Caco-2 (cell line): ENCODE results near the gene MRPL40. TPM values are rescaled to one million over a fixed set of nuclear protein-coding genes. Genes with fewer than 3 reads are reported as not detected.
"Not testable (repeated sequence)": the region's sequence is repeated elsewhere in the genome, so short reads cannot be mapped to it uniquely, and the experiment has no call there.

Source experiments
- BruUV-seq: library from RNA; stranded (reverse); fragments of 400-500 nt; replicated peaks from 2 replicates; lab custom pipeline; 2021; lab: Mats Ljungman, UMichigan
- CTCF ChIA-PET: fragments of 300-600 bp; sonication (Branson Sonifier 250); formaldehyde crosslinking; loops from one replicate; lab custom pipeline; 2022; ENCODE audit warnings: antibody characterized with exemption; lab: Charles Lee
- POLR2A ChIA-PET: fragments of 300-600 bp; sonication (Branson Sonifier 250); formaldehyde crosslinking; loops from one replicate; lab custom pipeline; 2022; ENCODE audit warnings: antibody characterized with exemption; lab: Charles Lee
- DNase-seq, 2 experiments: peaks; one replicate each; pipeline versions ENCODE4 v3.0.0 to v3.0.0-alpha.2; 2020 to 2022
- H3K27me3 ChIP-seq: replicated peaks from 2 replicates; pipeline ENCODE4 v1.6.0; 2011; ENCODE audit warnings: low read length; ENCODE audit not compliant: control insufficient read depth, insufficient read depth
- H3K36me3 ChIP-seq: 2 replicates; pipeline ENCODE4 v1.5.1; 2011; ENCODE audit warnings: low read length; ENCODE audit not compliant: control insufficient read depth, insufficient read depth
- H3K4me1 ChIP-seq: fragments of 250-450 bp; sonication (Bioruptor Pico); 2 replicates; pipeline ENCODE4 v1.5.1; 2020; ENCODE audit warnings: mild to moderate bottlenecking
- H3K4me3 ChIP-seq: 2 replicates; pipeline ENCODE4 v1.5.1; 2011; ENCODE audit warnings: low read depth, mild to moderate bottlenecking, control low read depth, low read length
- H3K9me3 ChIP-seq: fragments of 250-450 bp; sonication (Bioruptor Pico); 2 replicates; pipeline ENCODE4 v1.5.1; 2020; ENCODE audit warnings: mild to moderate bottlenecking, moderate library complexity
- H3K27ac Mint-ChIP-seq: one replicate; pipeline ENCODE4 v1.8.0; 2022; ENCODE audit warnings: mixed read lengths; ENCODE audit not compliant: unreplicated experiment
- H3K27me3 Mint-ChIP-seq: one replicate; pipeline ENCODE4 v1.8.0; 2022; ENCODE audit warnings: mixed read lengths; ENCODE audit not compliant: insufficient read depth, unreplicated experiment
- H3K36me3 Mint-ChIP-seq: one replicate; pipeline ENCODE4 v1.8.0; 2022; ENCODE audit warnings: mild to moderate bottlenecking, mixed read lengths; ENCODE audit not compliant: insufficient read depth, unreplicated experiment
- H3K4me1 Mint-ChIP-seq: one replicate; pipeline ENCODE4 v1.8.0; 2022; ENCODE audit warnings: low read depth, mixed read lengths; ENCODE audit not compliant: unreplicated experiment
- H3K4me3 Mint-ChIP-seq: one replicate; pipeline ENCODE4 v1.8.0; 2022; ENCODE audit warnings: mild to moderate bottlenecking, moderate library complexity, mixed read lengths; ENCODE audit not compliant: unreplicated experiment
- H3K9me3 Mint-ChIP-seq: one replicate; pipeline ENCODE4 v1.8.0; 2022; ENCODE audit warnings: mixed read lengths; ENCODE audit not compliant: unreplicated experiment
- intact Hi-C: fragments of 100-400 bp; cut with micrococcal nuclease; formaldehyde crosslinking; loops from one replicate; pipeline ENCODE4 v1.10.0; 2022; ENCODE audit not compliant: unreplicated experiment
- total RNA-seq: library from RNA; stranded (reverse); gene quantifications from 2 replicates; pipeline ENCODE4 v1.2.3, GENCODE V29; 2022
- TF ChIP-seq, protein P1 (sequence below), 2 experiments: fragments of 200-600 bp in 1 of 2; IDR thresholded peaks; 1 replicate in 1 of 2; 2 replicates in 1 of 2; pipeline versions ENCODE4 v1.5.1 to v1.8.0; 2011 to 2022; ENCODE audit warnings: antibody characterized with exemption in 1 of 2, control low read depth in 1 of 2, inconsistent platforms in 1 of 2, low read depth in 1 of 2, low read length in 1 of 2, mild to moderate bottlenecking in 1 of 2, moderate library complexity in 1 of 2; ENCODE audit not compliant: insufficient read depth in 1 of 2, severe bottlenecking in 1 of 2, unreplicated experiment in 1 of 2

Gene MRPL40
- total RNA-seq, 1 experiment from 2014 or later = 42.7 TPM

DNA sequence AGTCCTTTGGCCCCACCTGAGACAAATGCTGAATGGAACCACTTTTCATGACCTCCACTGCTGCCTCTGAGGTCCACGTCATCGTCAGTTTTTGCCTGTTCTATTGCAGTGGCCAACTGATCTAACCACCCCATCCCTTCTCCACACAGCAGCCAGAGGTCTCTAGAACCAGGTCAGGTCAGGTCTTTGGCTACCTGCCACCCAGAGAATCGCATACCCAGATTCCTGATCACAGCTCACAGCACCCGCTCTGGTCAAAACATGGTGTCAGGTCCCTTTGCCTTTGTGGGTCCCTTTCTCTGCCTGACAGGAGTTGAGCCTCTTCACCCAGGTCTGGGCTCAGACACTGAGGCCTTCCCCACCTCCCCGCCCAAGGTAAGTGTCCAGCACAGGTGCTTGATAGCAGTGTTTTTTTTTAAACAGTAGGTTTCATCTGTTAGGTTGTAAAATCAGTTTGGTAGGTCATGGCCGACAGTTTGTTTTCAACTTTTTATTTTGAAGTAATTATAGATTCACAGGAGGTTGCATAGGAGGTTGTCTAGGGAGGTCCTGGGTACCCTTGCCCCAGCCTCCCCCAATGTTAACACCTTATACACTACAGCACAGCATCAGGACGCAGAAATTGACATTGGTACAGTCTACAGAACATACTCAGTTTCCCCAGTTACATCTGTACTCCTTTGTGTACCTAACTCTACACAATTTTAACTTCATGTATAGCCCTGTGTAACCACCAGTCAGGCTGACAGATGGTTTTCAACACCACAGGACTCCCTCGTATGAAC is 8.3 kb downstream of the MRPL40 start:
- intact Hi-C loops = no loop called here
- Histone ChIP-seq H3K36me3 (peaks cover 2% of the 10 kb centered on the region; the same call in 1 of the 2 replicates), H3K27me3 (no peaks in the 10 kb centered on the region), H3K4me1 (no peaks in the 10 kb centered on the region), H3K4me3 (no peak overlapping the region), H3K9me3 (no peaks in the 10 kb centered on the region)
- H3K27ac Mint-ChIP-seq = no peak overlapping the region
- TF ChIP-seq, protein P1, sequence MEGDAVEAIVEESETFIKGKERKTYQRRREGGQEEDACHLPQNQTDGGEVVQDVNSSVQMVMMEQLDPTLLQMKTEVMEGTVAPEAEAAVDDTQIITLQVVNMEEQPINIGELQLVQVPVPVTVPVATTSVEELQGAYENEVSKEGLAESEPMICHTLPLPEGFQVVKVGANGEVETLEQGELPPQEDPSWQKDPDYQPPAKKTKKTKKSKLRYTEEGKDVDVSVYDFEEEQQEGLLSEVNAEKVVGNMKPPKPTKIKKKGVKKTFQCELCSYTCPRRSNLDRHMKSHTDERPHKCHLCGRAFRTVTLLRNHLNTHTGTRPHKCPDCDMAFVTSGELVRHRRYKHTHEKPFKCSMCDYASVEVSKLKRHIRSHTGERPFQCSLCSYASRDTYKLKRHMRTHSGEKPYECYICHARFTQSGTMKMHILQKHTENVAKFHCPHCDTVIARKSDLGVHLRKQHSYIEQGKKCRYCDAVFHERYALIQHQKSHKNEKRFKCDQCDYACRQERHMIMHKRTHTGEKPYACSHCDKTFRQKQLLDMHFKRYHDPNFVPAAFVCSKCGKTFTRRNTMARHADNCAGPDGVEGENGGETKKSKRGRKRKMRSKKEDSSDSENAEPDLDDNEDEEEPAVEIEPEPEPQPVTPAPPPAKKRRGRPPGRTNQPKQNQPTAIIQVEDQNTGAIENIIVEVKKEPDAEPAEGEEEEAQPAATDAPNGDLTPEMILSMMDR (IDR thresholded peaks at IDR 0.05; ENCODE audit: insufficient read depth in 1 of 2, low read depth in 1 of 2, low read length in 1 of 2, severe bottlenecking in 1 of 2, unreplicated experiment in 1 of 2) = no peak
- H3K4me1 Mint-ChIP-seq = no peaks in the 10 kb centered on the region
- ChIA-PET POLR2A (no interaction called here), CTCF (no interaction called here)
- H3K9me3 Mint-ChIP-seq = no peaks in the 10 kb centered on the region
- DNase-seq = no peak
- H3K4me3 Mint-ChIP-seq = no peak overlapping the region
- no peaks in the 10 kb centered on the region for H3K27me3 Mint-ChIP-seq
- no TSS peak for BruUV-seq
- H3K36me3 Mint-ChIP-seq = peaks cover 39% of the 10 kb centered on the region

DNA sequence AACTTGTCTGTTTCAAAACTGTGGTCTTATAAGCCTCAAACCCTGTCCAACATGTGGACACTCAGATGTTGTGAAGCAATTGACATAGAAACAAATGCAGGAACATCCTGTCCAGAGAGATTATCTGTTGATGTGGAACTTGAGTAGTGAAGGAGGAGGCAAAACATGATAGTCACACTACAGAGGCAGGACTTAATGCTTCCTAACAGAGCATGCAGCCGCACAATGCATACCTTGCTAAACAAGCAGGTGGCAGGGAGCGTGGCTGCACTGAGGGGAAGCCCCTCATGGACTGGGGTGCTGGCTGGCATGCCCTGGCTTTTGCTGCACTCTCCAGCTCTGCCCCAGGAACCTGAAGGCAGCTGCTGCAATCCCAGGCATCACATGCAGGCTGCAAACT is 9.8 kb downstream of the MRPL40 start:
- ChIA-PET CTCF (no interaction called here), POLR2A (no interaction called here)
- intact Hi-C loops = no loop called here

DNA sequence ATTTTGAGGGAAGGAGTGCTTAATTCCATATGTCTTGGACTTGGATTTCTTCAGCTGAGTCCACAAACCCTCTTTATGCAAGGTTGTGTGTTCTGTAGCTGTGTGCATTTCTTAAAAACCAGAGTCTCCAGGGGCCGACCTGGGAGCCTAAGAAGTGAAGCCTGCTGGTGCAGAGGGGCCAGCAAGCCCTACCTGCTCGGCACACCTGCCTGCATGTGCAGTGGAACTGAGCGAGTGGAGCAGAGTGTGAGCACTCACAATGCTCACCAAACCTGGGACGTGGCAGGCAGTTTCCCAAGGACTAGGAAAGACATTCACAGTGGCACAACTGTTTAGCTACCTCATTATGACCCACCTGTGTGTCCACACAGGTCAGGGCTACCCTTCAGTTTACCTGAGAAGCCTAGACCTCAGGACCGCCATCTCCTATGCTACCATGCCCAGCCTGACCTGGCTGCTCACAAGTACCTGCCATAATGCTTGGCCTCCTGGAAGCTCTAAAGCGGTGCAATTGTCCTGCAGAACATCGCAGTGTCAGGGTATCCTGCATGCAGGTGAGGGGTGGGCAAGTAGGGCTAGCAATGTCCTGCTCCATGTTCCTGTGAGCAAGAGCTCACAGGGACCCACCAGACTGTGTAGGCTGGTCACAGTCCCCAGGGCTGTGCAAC is 11.3 kb downstream of the MRPL40 start:
- DNase-seq = no peak
- H3K27ac Mint-ChIP-seq = no peak overlapping the region
- peaks cover 17% of the 10 kb centered on the region for H3K4me1 Mint-ChIP-seq
- Histone ChIP-seq H3K27me3 (no peaks in the 10 kb centered on the region), H3K4me1 (no peaks in the 10 kb centered on the region), H3K4me3 (no peak overlapping the region), H3K9me3 (no peaks in the 10 kb centered on the region), H3K36me3 (peaks cover 2% of the 10 kb centered on the region; the same call in 1 of the 2 replicates)
- H3K36me3 Mint-ChIP-seq = peaks cover 53% of the 10 kb centered on the region
- ChIA-PET POLR2A (no interaction called here), CTCF (no interaction called here)
- H3K4me3 Mint-ChIP-seq = no peak overlapping the region
- H3K27me3 Mint-ChIP-seq = no peaks in the 10 kb centered on the region
- H3K9me3 Mint-ChIP-seq = no peaks in the 10 kb centered on the region
- TF ChIP-seq, protein P1 (IDR thresholded peaks at IDR 0.05; ENCODE audit: insufficient read depth in 1 of 2, low read depth in 1 of 2, low read length in 1 of 2, severe bottlenecking in 1 of 2, unreplicated experiment in 1 of 2) = no peak
- intact Hi-C loops = no loop called here
- BruUV-seq = no TSS peak

More for the DNA sequence above, 9.8 kb downstream of the MRPL40 start:
- H3K36me3 ChIP-seq = peaks cover 2% of the 10 kb centered on the region; the same call in 1 of the 2 replicates
- Mint-ChIP-seq H3K4me1 (peaks cover 11% of the 10 kb centered on the region), H3K27ac (no peak overlapping the region), H3K4me3 (no peak overlapping the region), H3K36me3 (peaks cover 48% of the 10 kb centered on the region), H3K27me3 (no peaks in the 10 kb centered on the region), H3K9me3 (no peaks in the 10 kb centered on the region)
- H3K27me3 ChIP-seq = no peaks in the 10 kb centered on the region
- no peak overlapping the region for H3K4me3 ChIP-seq
- H3K4me1 ChIP-seq = no peaks in the 10 kb centered on the region
- no peak for DNase-seq
- TF ChIP-seq, protein P1 (IDR thresholded peaks at IDR 0.05; ENCODE audit: insufficient read depth in 1 of 2, low read depth in 1 of 2, low read length in 1 of 2, severe bottlenecking in 1 of 2, unreplicated experiment in 1 of 2) = no peak
- BruUV-seq = no TSS peak
- H3K9me3 ChIP-seq = no peaks in the 10 kb centered on the region

DNA sequence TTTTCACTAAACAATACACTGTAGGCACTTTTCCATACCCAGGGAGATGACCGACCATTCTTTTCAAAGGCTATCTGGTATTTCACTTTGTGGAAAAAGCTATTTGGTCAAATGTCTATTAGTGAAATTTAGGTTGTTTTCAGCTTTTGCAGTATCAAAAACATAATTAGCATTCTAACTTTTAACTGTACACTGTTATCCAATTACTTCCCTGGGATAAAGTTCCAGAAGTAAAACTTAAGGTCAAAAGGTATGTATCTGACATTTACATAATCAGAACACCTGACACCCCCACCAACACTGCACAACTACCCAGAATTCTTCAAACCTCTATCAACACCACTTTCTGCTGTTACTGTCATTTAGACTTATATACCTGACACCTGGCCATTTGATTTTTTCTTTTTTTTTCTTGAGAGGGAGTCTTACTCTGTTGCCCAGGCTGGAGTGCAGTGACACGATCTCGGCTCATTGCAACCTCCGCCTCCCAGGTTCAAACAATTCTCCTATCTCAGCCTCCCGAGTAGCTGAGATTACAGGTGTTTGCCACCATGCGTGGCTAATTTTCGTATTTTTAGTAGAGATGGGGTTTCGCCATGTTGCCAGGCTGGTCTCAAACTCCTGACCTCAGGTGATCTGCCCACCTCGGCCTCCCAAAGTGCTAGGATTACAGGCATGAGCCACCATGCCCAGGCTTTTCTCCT is 13.1 kb downstream of the MRPL40 start:
- H3K9me3 Mint-ChIP-seq, H3K36me3 ChIP-seq, H3K4me3 ChIP-seq, CTCF ChIA-PET, DNase-seq, intact Hi-C loops, H3K4me1 ChIP-seq, H3K27ac Mint-ChIP-seq, H3K27me3 Mint-ChIP-seq, H3K27me3 ChIP-seq, POLR2A ChIA-PET, BruUV-seq, H3K4me3 Mint-ChIP-seq, H3K9me3 ChIP-seq: not testable (repeated sequence)
- peaks cover 17% of the 10 kb centered on the region for H3K4me1 Mint-ChIP-seq
- H3K36me3 Mint-ChIP-seq = peaks cover 46% of the 10 kb centered on the region
